Fibroblast of peridontal ligament (primary cell): ENCODE data around the gene FBXO45.
A peak's percentile ranks its signal among the peaks of the same experiment; 100 is the strongest.
"Not testable (repeated sequence)": the region's sequence is repeated elsewhere in the genome, so short reads cannot be mapped to it uniquely, and the experiment has no call there.

Experiments used
- DNase-seq: peaks from one replicate; pipeline ENCODE4 v3.0.0-alpha.2; 2010; ENCODE audit errors: extremely low read depth

FBXO45 gene

GRCh38 chr3:196568246-196569002 lies at the start of gene FBXO45, which contains the start of gene WDR53:
FBXO45 (plus strand) TSS chr3:196568660; CDS start chr3:196568985, 325 bp downstream.
WDR53 (minus strand) TSS chr3:196568554; CDS start chr3:196561475, 7,079 bp downstream.
- peak; percentile 90 for DNase-seq

GRCh38 chr3:196518966-196519717 lies 49.3 kb upstream of the FBXO45 start:
- peak; percentile 81 for DNase-seq

- no peak for DNase-seq
Observed at GRCh38 chr3:196519718-196520082, 48.8 kb upstream of the FBXO45 start.

GRCh38 chr3:196521291-196521690 lies 47.2 kb upstream of the FBXO45 start:
- not testable (repeated sequence) for DNase-seq

GRCh38 chr3:196523841-196524240 lies 44.6 kb upstream of the FBXO45 start:
- DNase-seq = no peak

GRCh38 chr3:196524527-196524926 lies 43.9 kb upstream of the FBXO45 start:
- no peak for DNase-seq

GRCh38 chr3:196525141-196525540 lies 43.3 kb upstream of the FBXO45 start:
- no peak for DNase-seq

- DNase-seq = peak; percentile 50
Observed at GRCh38 chr3:196528639-196529233, 39.7 kb upstream of the FBXO45 start.

GRCh38 chr3:196531418-196531817 lies 37.0 kb upstream of the FBXO45 start:
- no peak for DNase-seq

GRCh38 chr3:196533260-196533681 lies 35.2 kb upstream of the FBXO45 start:
- no peak for DNase-seq

- DNase-seq = peak; percentile 41
Observed at GRCh38 chr3:196537319-196537984, 31.0 kb upstream of the FBXO45 start.

GRCh38 chr3:196541684-196542445 lies 26.6 kb upstream of the FBXO45 start:
- no peak for DNase-seq

- DNase-seq = no peak
Observed at GRCh38 chr3:196544491-196544992, 23.9 kb upstream of the FBXO45 start.

- no peak for DNase-seq
Observed at GRCh38 chr3:196546537-196546936, 21.9 kb upstream of the FBXO45 start.

GRCh38 chr3:196547067-196547466 lies 21.4 kb upstream of the FBXO45 start:
- no peak for DNase-seq

GRCh38 chr3:196549312-196549711 lies 19.1 kb upstream of the FBXO45 start:
- not testable (repeated sequence) for DNase-seq

- not testable (repeated sequence) for DNase-seq
Observed at GRCh38 chr3:196550172-196550571, 18.3 kb upstream of the FBXO45 start.

- no peak for DNase-seq
Observed at GRCh38 chr3:196552253-196552652, 16.2 kb upstream of the FBXO45 start.

- DNase-seq = no peak
Observed at GRCh38 chr3:196553551-196553950, 14.9 kb upstream of the FBXO45 start.

- no peak for DNase-seq
Observed at GRCh38 chr3:196554205-196554604, 14.3 kb upstream of the FBXO45 start.

GRCh38 chr3:196555295-196555694 lies 13.2 kb upstream of the FBXO45 start:
- DNase-seq = no peak
